Endodermal cell (in vitro differentiated cells): ENCODE measurements around the gene PPM1M. TPM values are rescaled to one million over a fixed set of nuclear protein-coding genes. Genes with fewer than 3 reads are reported as not detected.
A peak's percentile ranks its signal among the peaks of the same experiment; 100 is the strongest.

Source experiments
- DNase-seq: peaks from one replicate; pipeline ENCODE4 v3.0.0-alpha.2; 2017
- H3K27ac ChIP-seq: 2 replicates; pipeline ENCODE4 v1.5.1; 2013; ENCODE audit warnings: mild to moderate bottlenecking, low read depth, low read length, moderate library complexity
- H3K27me3 ChIP-seq: 2 replicates; pipeline ENCODE4 v1.6.1; 2013; ENCODE audit warnings: mild to moderate bottlenecking, low read length, moderate library complexity; ENCODE audit not compliant: insufficient read depth, control insufficient read depth, poor library complexity, severe bottlenecking
- H3K36me3 ChIP-seq: 2 replicates; pipeline ENCODE4 v1.7.0; 2013; ENCODE audit warnings: mild to moderate bottlenecking, low read length, moderate library complexity; ENCODE audit not compliant: control insufficient read depth, insufficient read depth
- H3K4me1 ChIP-seq: one replicate; pipeline ENCODE4 v1.7.0; 2013; ENCODE audit warnings: low read length; ENCODE audit not compliant: control insufficient read depth, insufficient read depth
- H3K4me3 ChIP-seq: 2 replicates; pipeline ENCODE4 v1.5.1; 2013; ENCODE audit warnings: mild to moderate bottlenecking, low read length, moderate library complexity
- H3K9ac ChIP-seq: 2 replicates; pipeline ENCODE4 v1.6.1; 2013; ENCODE audit warnings: mild to moderate bottlenecking, low read length, moderate library complexity; ENCODE audit not compliant: poor library complexity, severe bottlenecking; ENCODE audit errors: extremely low read depth
- H3K9me3 ChIP-seq: 2 replicates; pipeline ENCODE4 v1.6.1; 2013; ENCODE audit warnings: mild to moderate bottlenecking, low read length, moderate library complexity; ENCODE audit not compliant: control insufficient read depth
- H3K27ac Mint-ChIP-seq: 2 replicates; pipeline ENCODE4 v1.8.0; 2020; ENCODE audit warnings: mixed read lengths
- H3K27me3 Mint-ChIP-seq: 2 replicates; pipeline ENCODE4 v1.8.0; 2021; ENCODE audit warnings: mild to moderate bottlenecking, mixed read lengths; ENCODE audit not compliant: insufficient read depth
- H3K36me3 Mint-ChIP-seq: 2 replicates; pipeline ENCODE4 v1.8.0; 2020; ENCODE audit warnings: low read depth, mixed read lengths
- H3K4me1 Mint-ChIP-seq: 2 replicates; pipeline ENCODE4 v1.8.0; 2020; ENCODE audit warnings: mixed read lengths
- H3K4me3 Mint-ChIP-seq: 2 replicates; pipeline ENCODE4 v1.8.0; 2020; ENCODE audit warnings: mild to moderate bottlenecking, moderate library complexity, mixed read lengths
- H3K9me3 Mint-ChIP-seq: 2 replicates; pipeline ENCODE4 v1.8.0; 2020; ENCODE audit warnings: mild to moderate bottlenecking, mixed read lengths
- WGBS, 2 experiments: methylation state at CpG; one replicate each; pipeline versions ENCODE4 v1.1.5 to v1.1.7; 2013; ENCODE audit warnings: missing lambda C conversion rate in 2 of 2, mixed read lengths in 1 of 2; ENCODE audit not compliant: insufficient coverage in 1 of 2, insufficient read length in 1 of 2; 5-methylcytosine and 5-hydroxymethylcytosine counted together
- total RNA-seq, 2 donors: library from RNA; stranded (reverse); fragmentation: NEBNext Ultra II Directional in 1 of 2; extraction: Animal tissue kit (Norgen Biotek cat#: 25700) in 1 of 2; gene quantifications; 2 replicates in 1 of 2; 3 replicates in 1 of 2; pipeline ENCODE4 v1.2.1, GENCODE V29; 2021
- TF ChIP-seq, protein P1 (sequence below): fragments of 200-600 bp; sonication (generic); conservative IDR thresholded peaks from 2 replicates; pipeline ENCODE4 v1.5.0; 2021; ENCODE audit warnings: antibody characterized with exemption, mild to moderate bottlenecking

The PPM1M gene
- total RNA-seq, 2 donors from 2014 or later, result 6.7 to 6.8 TPM

- H3K27me3 Mint-ChIP-seq, result no peaks in the 10 kb centered on the region
- peaks cover 10% of the 10 kb centered on the region for H3K4me1 Mint-ChIP-seq
- TF ChIP-seq, protein P1, sequence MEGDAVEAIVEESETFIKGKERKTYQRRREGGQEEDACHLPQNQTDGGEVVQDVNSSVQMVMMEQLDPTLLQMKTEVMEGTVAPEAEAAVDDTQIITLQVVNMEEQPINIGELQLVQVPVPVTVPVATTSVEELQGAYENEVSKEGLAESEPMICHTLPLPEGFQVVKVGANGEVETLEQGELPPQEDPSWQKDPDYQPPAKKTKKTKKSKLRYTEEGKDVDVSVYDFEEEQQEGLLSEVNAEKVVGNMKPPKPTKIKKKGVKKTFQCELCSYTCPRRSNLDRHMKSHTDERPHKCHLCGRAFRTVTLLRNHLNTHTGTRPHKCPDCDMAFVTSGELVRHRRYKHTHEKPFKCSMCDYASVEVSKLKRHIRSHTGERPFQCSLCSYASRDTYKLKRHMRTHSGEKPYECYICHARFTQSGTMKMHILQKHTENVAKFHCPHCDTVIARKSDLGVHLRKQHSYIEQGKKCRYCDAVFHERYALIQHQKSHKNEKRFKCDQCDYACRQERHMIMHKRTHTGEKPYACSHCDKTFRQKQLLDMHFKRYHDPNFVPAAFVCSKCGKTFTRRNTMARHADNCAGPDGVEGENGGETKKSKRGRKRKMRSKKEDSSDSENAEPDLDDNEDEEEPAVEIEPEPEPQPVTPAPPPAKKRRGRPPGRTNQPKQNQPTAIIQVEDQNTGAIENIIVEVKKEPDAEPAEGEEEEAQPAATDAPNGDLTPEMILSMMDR, result no peak
- Histone ChIP-seq H3K4me3 (no peak overlapping the region), H3K9me3 (no peaks in the 10 kb centered on the region), H3K36me3 (peaks cover 20% of the 10 kb centered on the region), H3K4me1 (peaks cover 8% of the 10 kb centered on the region), H3K27ac (no peak overlapping the region), H3K27me3 (no peaks in the 10 kb centered on the region), H3K9ac (no peak overlapping the region)
- H3K4me3 Mint-ChIP-seq, result no peak overlapping the region
- peak overlapping the region; percentile 55 for H3K27ac Mint-ChIP-seq
- DNase-seq, result no peak
- WGBS, 2 experiments, result 93 to 94% methylated on average over 9 to 12 of the region's 12 CpGs
- H3K9me3 Mint-ChIP-seq, result no peaks in the 10 kb centered on the region
- peaks cover 22% of the 10 kb centered on the region for H3K36me3 Mint-ChIP-seq
Measured at GRCh38 chr3:52218454-52218853, 27.1 kb upstream of the PPM1M start.

- H3K9me3 ChIP-seq, result no peaks in the 10 kb centered on the region
- no peaks in the 10 kb centered on the region for H3K27me3 Mint-ChIP-seq
- H3K27me3 ChIP-seq, result no peaks in the 10 kb centered on the region
- 70 to 80% methylated on average over 1 to 6 of the region's 6 CpGs for WGBS, 2 experiments
- TF ChIP-seq, protein P1, result peak; percentile 18
- DNase-seq, result peak; percentile 41
- no peaks in the 10 kb centered on the region for H3K9me3 Mint-ChIP-seq
- H3K36me3 Mint-ChIP-seq, result peaks cover 17% of the 10 kb centered on the region
- no peak overlapping the region for H3K9ac ChIP-seq
- peaks cover 8% of the 10 kb centered on the region for H3K4me1 ChIP-seq
- H3K36me3 ChIP-seq, result peaks cover 14% of the 10 kb centered on the region
- H3K4me3 ChIP-seq, result no peak overlapping the region
- no peak overlapping the region for H3K4me3 Mint-ChIP-seq
- H3K4me1 Mint-ChIP-seq, result peaks cover 10% of the 10 kb centered on the region
- peak overlapping the region; percentile 55 for H3K27ac Mint-ChIP-seq
- H3K27ac ChIP-seq, result no peak overlapping the region
Measured at GRCh38 chr3:52218937-52219650, 26.5 kb upstream of the PPM1M start.

DNA sequence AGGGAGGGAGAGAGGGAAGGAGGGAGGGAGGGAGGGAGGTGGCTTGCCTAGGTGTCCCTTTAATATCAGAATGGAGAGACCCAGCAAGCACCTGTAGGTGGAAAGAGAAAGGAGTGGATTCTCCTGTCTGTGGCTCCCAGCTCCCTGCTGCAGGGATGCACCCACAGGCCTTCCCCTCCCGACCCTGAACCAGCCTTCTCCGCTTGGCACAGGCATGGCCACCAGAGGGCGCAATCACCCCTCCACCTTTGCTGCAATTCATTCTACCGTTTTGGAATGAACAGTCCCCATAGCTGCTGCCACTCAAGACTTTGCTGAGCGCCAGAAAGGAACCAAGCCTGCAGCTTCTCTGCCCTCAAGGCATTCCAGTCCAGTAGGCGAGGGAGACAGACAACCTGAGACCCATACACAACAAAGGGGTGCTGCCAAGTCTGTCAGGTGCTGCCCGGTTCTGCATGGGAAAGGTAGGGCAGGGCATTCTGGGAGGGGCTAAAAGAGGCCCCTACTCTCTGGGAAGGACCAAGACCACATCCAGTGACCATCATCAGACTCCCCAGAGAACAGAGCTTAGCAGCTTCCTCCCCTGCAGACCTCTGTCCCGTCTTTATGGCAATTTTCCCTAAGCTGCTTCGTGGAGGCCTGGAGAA is 25.1 kb upstream of the PPM1M start:
- Histone ChIP-seq H3K9ac (no peak overlapping the region), H3K4me3 (no peak overlapping the region), H3K27me3 (no peaks in the 10 kb centered on the region), H3K4me1 (peaks cover 8% of the 10 kb centered on the region), H3K36me3 (peaks cover 1% of the 10 kb centered on the region), H3K9me3 (no peaks in the 10 kb centered on the region), H3K27ac (no peak overlapping the region)
- DNase-seq, result peak; percentile 97
- peaks cover 10% of the 10 kb centered on the region for H3K4me1 Mint-ChIP-seq
- no peak overlapping the region for H3K4me3 Mint-ChIP-seq
- 20 to 35% methylated on average over 7 to 9 of the region's 9 CpGs for WGBS, 2 experiments
- no peak overlapping the region for H3K27ac Mint-ChIP-seq
- H3K36me3 Mint-ChIP-seq, result peaks cover 3% of the 10 kb centered on the region
- H3K27me3 Mint-ChIP-seq, result no peaks in the 10 kb centered on the region
- no peaks in the 10 kb centered on the region for H3K9me3 Mint-ChIP-seq
- TF ChIP-seq, protein P1, result peak; percentile 95
